CD4-positive, CD25-positive, alpha-beta regulatory T cell (primary cell): ENCODE data around the gene RHEB. TPM values are rescaled to one million over a fixed set of nuclear protein-coding genes. Genes with fewer than 3 reads are reported as not detected.

Experiments used
- ATAC-seq, 2 donors: fragments of 150-1000 bp; cut with Tn5 transposase; one replicate each; pipeline ENCODE4 v1.10.0; 2021; ENCODE audit warnings: low read depth in 2 of 2, moderate number of reproducible peaks in 2 of 2, moderate library complexity in 1 of 2
- DNase-seq, 3 donors: peaks; one replicate each; pipeline versions ENCODE4 v3.0.0 to v3.0.0-alpha.2; 2012 to 2022; ENCODE audit warnings: mixed read lengths in 1 of 3
- H3K27ac ChIP-seq: one replicate; pipeline ENCODE4 v1.7.0; 2013; ENCODE audit warnings: mild to moderate bottlenecking, low read length; ENCODE audit not compliant: insufficient read depth, poor library complexity, severe bottlenecking
- H3K27me3 ChIP-seq: one replicate; pipeline ENCODE4 v1.7.0; 2013; ENCODE audit warnings: low read length; ENCODE audit not compliant: control insufficient read depth, insufficient read depth
- H3K36me3 ChIP-seq: one replicate; pipeline ENCODE4 v1.7.0; 2013; ENCODE audit warnings: mild to moderate bottlenecking, low read length, moderate library complexity; ENCODE audit not compliant: control insufficient read depth, insufficient read depth
- H3K4me1 ChIP-seq: 2 replicates; pipeline ENCODE4 v1.7.0; 2013; ENCODE audit warnings: mild to moderate bottlenecking, low read length; ENCODE audit not compliant: insufficient read depth, control insufficient read depth, poor library complexity, severe bottlenecking
- H3K4me3 ChIP-seq: one replicate; pipeline ENCODE4 v1.7.0; 2013; ENCODE audit warnings: low read depth, mild to moderate bottlenecking, low read length, moderate library complexity
- H3K9me3 ChIP-seq, 2 experiments: 1 replicate in 1 of 2; 2 replicates in 1 of 2; pipeline ENCODE4 v1.7.0; 2013; ENCODE audit warnings: low read length in 2 of 2, mild to moderate bottlenecking in 1 of 2, moderate library complexity in 1 of 2; ENCODE audit not compliant: control insufficient read depth in 2 of 2
- H3K27ac Mint-ChIP-seq, 3 donors: one replicate each; pipeline ENCODE4 v1.8.0; 2020 to 2022; ENCODE audit warnings: mild to moderate bottlenecking in 3 of 3, mixed read lengths in 3 of 3, moderate library complexity in 2 of 3
- H3K27me3 Mint-ChIP-seq: one replicate; pipeline ENCODE4 v1.8.0; 2022; ENCODE audit warnings: mild to moderate bottlenecking, mixed read lengths
- H3K36me3 Mint-ChIP-seq: one replicate; pipeline ENCODE4 v1.8.0; 2020; ENCODE audit warnings: mixed read lengths
- H3K4me1 Mint-ChIP-seq, 4 donors: one replicate each; pipeline ENCODE4 v1.8.0; 2020 to 2022; ENCODE audit warnings: mixed read lengths in 4 of 4, mild to moderate bottlenecking in 1 of 4
- H3K4me3 Mint-ChIP-seq, 4 donors: one replicate each; pipeline ENCODE4 v1.8.0; 2020 to 2022; ENCODE audit warnings: mild to moderate bottlenecking in 4 of 4, mixed read lengths in 4 of 4, moderate library complexity in 3 of 4
- H3K9me3 Mint-ChIP-seq, 7 donors: one replicate each; pipeline ENCODE4 v1.8.0; 2020 to 2022; ENCODE audit warnings: mixed read lengths in 7 of 7, mild to moderate bottlenecking in 3 of 7, moderate library complexity in 2 of 7
- polyA plus RNA-seq, 4 donors: library from polyadenylated mRNA; unstranded; fragments of 300-500 nt; fragmentation: Illumina TruSeq; gene quantifications; one replicate each; pipeline ENCODE4 v1.2.3, GENCODE V29; 2021
- total RNA-seq: library from RNA; stranded (reverse); gene quantifications from one replicate; pipeline ENCODE4 v1.2.3, GENCODE V29; 2022

RHEB gene
- total and polyA plus RNA-seq, 5 donors from 2014 or later, result 51.3 to 72.6 (median 65.3) TPM

DNA sequence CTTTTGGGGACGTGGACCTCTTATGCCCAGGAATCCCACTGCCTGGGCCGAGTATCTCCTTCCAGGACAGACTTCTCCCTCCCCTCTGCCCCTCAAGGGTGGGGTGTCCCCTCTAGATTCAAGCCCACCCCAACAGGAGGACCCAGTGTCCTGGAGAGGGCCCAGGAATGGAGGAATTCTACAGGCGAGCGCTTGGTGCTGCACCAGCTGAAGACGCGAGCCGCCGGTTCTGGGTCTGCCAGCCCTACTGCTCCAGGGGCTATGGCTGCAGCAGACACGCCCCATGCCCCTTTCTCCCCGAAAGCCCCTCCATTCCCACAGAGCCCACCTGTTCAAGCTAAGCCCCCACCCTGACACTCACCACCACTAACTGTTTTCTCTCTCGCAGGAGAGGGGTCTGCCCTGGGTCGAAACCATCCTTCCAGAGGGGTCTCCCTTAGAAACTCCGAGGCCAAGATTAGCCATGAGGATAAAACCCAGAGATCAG lies 88.4 kb downstream of the RHEB start:
- Mint-ChIP-seq H3K4me3 (no peak overlapping the region), H3K27ac (no peak overlapping the region), H3K27me3 (no peaks in the 10 kb centered on the region), H3K36me3 (no peaks in the 10 kb centered on the region), H3K4me1 (peaks cover 7 to 56% (median 22%) of the 10 kb centered on the region in 4 donors), H3K9me3 (no peaks in the 10 kb centered on the region)
- Histone ChIP-seq H3K9me3 (no peaks in the 10 kb centered on the region), H3K4me3 (no peak overlapping the region), H3K27ac (no peak overlapping the region), H3K27me3 (no peaks in the 10 kb centered on the region), H3K4me1 (peaks cover 58% of the 10 kb centered on the region), H3K36me3 (no peaks in the 10 kb centered on the region)
- no peak for ATAC-seq
- no peak for DNase-seq

DNA sequence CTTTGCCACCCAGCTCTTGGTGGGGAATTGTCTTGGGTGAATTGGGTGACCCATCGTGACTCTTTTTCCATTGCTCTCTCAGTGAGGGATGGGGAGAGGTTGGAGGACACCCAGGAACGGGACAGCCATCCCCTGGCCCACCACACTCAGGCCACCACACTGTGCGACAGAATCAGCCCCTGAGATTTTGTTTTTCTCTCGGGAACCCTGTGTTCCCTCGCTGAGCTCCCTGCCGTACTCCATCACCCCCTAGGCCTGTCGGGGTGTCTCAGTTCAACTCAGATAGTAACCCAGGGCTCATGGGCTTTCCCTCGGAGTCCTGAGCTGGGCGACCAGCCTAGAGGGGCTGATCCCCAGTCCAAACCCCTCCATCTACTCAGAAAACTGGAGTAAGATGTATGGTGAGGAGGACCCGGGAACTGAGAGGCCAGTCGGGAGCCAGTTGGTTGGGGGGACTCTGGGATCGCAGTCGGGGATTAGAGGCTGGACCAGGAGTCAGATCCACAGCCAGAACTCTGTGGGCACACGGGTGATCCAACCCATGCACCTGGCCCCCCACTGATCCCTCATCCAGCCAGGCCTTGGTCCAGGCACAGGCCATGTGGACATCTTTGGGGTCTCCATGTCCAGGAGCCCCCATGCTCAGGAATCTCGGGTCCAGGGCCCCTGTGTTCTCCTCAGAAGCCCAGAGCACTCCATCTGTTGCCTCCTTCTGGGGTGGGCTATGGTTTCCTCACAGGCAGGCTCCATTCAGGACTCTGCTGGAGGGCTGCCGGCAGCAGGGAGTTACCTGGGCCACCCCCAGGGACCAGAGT lies 89.1 kb downstream of the RHEB start:
- ATAC-seq (no peak), DNase-seq (no peak)
- H3K27me3 ChIP-seq, result no peaks in the 10 kb centered on the region
- no peaks in the 10 kb centered on the region for H3K9me3 ChIP-seq
- H3K36me3 ChIP-seq, result no peaks in the 10 kb centered on the region
- Mint-ChIP-seq H3K27me3 (no peaks in the 10 kb centered on the region), H3K4me3 (peak overlapping the region in 2 of 4 donors; percentile 67 to 80), H3K9me3 (no peaks in the 10 kb centered on the region), H3K27ac (peak overlapping the region; percentile 88 to 92 (median 91)), H3K36me3 (no peaks in the 10 kb centered on the region), H3K4me1 (peaks cover 7 to 56% (median 22%) of the 10 kb centered on the region in 4 donors)
- H3K4me1 ChIP-seq, result peaks cover 58% of the 10 kb centered on the region
- H3K27ac ChIP-seq, result no peak overlapping the region
- H3K4me3 ChIP-seq, result no peak overlapping the region

GRCh38 chr7:151429560-151430331 lies 89.9 kb downstream of the RHEB start:
- peaks cover 7 to 56% (median 22%) of the 10 kb centered on the region in 4 donors for H3K4me1 Mint-ChIP-seq
- peak overlapping the region; percentile 88 to 92 (median 91) for H3K27ac Mint-ChIP-seq
- no peaks in the 10 kb centered on the region for H3K36me3 ChIP-seq
- ATAC-seq (peak; percentile 73 to 78), DNase-seq (peak in 2 of 3 donors; percentile 67 to 81)
- H3K27ac ChIP-seq, result peak overlapping the region; percentile 50
- peak overlapping the region; percentile 40 to 80 (median 71) for H3K4me3 Mint-ChIP-seq
- peaks cover 58% of the 10 kb centered on the region for H3K4me1 ChIP-seq
- no peaks in the 10 kb centered on the region for H3K9me3 ChIP-seq
- H3K27me3 ChIP-seq, result no peaks in the 10 kb centered on the region
- H3K4me3 ChIP-seq, result peak overlapping the region; percentile 37
- H3K27me3 Mint-ChIP-seq, result no peaks in the 10 kb centered on the region
- H3K36me3 Mint-ChIP-seq, result no peaks in the 10 kb centered on the region
- H3K9me3 Mint-ChIP-seq, result no peaks in the 10 kb centered on the region

GRCh38 chr7:151429237-151429559 lies 90.5 kb downstream of the RHEB start:
- ATAC-seq (no peak), DNase-seq (no peak)
- Histone ChIP-seq H3K36me3 (no peaks in the 10 kb centered on the region), H3K4me3 (peak overlapping the region; percentile 37), H3K4me1 (peaks cover 58% of the 10 kb centered on the region), H3K27me3 (no peaks in the 10 kb centered on the region), H3K27ac (no peak overlapping the region), H3K9me3 (no peaks in the 10 kb centered on the region)
- peak overlapping the region in 2 of 3 donors; percentile 88 to 91 for H3K27ac Mint-ChIP-seq
- H3K4me1 Mint-ChIP-seq, result peaks cover 7 to 56% (median 22%) of the 10 kb centered on the region in 4 donors
- H3K4me3 Mint-ChIP-seq, result peak overlapping the region in 2 of 4 donors; percentile 75 to 80
- no peaks in the 10 kb centered on the region for H3K9me3 Mint-ChIP-seq
- no peaks in the 10 kb centered on the region for H3K27me3 Mint-ChIP-seq
- no peaks in the 10 kb centered on the region for H3K36me3 Mint-ChIP-seq

DNA sequence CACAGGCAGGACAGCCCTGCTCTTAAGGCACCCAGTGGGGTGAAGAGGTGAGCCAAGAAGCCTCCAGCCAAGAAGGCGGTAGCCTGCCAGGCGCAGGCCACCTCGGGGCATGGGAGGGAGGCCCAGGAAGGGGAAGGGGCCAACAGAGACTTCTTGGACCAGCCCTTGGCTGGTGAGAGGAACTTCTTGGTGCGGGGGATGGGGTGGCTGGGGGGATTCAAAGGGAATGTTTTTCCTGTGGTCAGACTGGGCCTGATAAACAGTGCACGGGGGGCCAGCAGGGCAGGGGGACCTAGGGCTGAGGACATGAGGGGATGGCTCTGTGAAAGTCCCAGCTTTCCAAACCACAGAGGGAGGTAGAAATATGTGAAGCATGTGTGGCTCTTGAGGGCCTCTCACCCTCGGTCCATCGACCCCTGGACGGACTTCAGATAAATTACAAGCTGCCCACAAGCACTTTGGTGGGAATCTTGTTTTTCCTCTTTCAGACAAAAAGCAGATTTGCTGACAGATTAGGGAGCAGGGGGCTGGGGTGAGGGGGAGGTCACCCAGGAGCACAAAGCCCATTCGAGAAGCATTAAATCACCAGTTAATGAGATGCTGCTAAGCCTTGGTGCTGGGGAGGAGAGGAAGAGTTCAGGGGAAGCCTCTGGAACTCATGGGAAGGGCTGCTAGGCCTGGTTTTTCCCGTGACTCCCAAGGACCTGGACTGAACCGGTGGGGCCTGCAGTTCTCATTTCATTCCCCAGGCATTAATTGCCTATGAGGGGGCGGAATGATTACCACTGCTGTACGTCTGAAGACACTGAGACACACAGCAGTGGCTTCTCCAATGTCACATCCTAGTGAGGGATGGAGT lies 91.1 kb downstream of the RHEB start:
- no peak for DNase-seq

DNA sequence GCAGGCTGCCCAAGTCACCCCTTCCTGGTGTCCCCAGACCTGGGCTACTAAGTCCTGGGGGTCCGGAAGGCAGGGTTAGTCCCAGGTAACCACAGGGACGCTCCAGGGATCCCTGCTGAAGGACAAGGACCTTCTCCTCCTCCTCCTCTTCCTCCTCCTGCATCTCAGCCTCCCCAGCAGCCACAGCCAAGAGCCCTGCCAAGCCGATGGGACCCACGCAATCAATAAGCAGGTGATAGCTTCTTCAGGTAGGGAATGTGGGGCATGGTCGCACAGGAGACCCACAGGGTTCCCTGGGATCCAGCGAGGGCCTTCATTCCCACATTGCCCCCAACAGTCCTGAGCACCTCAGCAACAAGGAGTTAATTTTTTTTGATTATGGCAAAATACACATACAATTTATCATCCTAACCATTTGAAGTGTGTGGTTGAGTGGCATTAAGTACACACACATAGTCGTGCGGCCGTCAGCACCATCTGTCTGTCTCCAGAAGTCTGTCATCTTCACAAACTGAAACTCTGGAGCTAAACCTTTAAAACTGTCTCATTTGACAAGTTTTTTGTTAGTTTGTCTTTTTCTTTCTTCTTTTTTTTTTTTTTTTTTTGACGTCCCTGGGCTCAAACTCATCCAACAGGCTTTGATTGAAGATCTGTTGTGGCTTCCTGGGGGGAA lies 91.9 kb downstream of the RHEB start:
- Mint-ChIP-seq H3K4me1 (peaks cover 7 to 49% (median 19%) of the 10 kb centered on the region in 4 donors), H3K9me3 (no peaks in the 10 kb centered on the region), H3K27ac (peak overlapping the region in 2 of 3 donors; percentile 56 to 62), H3K4me3 (peak overlapping the region in 1 of 4 donors; percentile 19), H3K27me3 (peaks cover 4% of the 10 kb centered on the region), H3K36me3 (no peaks in the 10 kb centered on the region)
- H3K9me3 ChIP-seq, result no peaks in the 10 kb centered on the region
- peaks cover 51% of the 10 kb centered on the region for H3K4me1 ChIP-seq
- H3K4me3 ChIP-seq, result no peak overlapping the region
- DNase-seq, result no peak
- no peak overlapping the region for H3K27ac ChIP-seq
- no peak for ATAC-seq
- no peaks in the 10 kb centered on the region for H3K36me3 ChIP-seq
- H3K27me3 ChIP-seq, result no peaks in the 10 kb centered on the region

More for the DNA sequence above, 91.1 kb downstream of the RHEB start:
- Histone ChIP-seq H3K4me3 (no peak overlapping the region), H3K36me3 (no peaks in the 10 kb centered on the region), H3K4me1 (peaks cover 58% of the 10 kb centered on the region), H3K27ac (no peak overlapping the region), H3K27me3 (no peaks in the 10 kb centered on the region), H3K9me3 (no peaks in the 10 kb centered on the region)
- Mint-ChIP-seq H3K4me1 (peaks cover 7 to 56% (median 22%) of the 10 kb centered on the region in 4 donors), H3K4me3 (peak overlapping the region in 2 of 4 donors; percentile 16 to 19), H3K27ac (peak overlapping the region in 2 of 3 donors; percentile 56 to 62), H3K27me3 (no peaks in the 10 kb centered on the region), H3K36me3 (no peaks in the 10 kb centered on the region), H3K9me3 (no peaks in the 10 kb centered on the region)
- ATAC-seq, result no peak
